T-cell (primary cell): ENCODE results near the gene EPB41L5. TPM values are rescaled to one million over a fixed set of nuclear protein-coding genes. Genes with fewer than 3 reads are reported as not detected.
A peak's percentile ranks its signal among the peaks of the same experiment; 100 is the strongest.

ENCODE experiments used
- ATAC-seq, 4 experiments: fragments of 200-7000 bp in 3 of 4; fragments of 150-1000 bp in 1 of 4; cut with Tn5 transposase; replicated peaks in 1 of 4; 1 replicate in 3 of 4; 2 replicates in 1 of 4; pipeline ENCODE4 v1.10.0; 2021; ENCODE audit warnings: moderate library complexity in 3 of 4, mild to moderate bottlenecking in 2 of 4, moderate number of reproducible peaks in 1 of 4
- CTCF ChIA-PET, 2 donors: fragments of 300-600 bp; sonication (Branson Sonifier 250); formaldehyde crosslinking; loops; one replicate each; lab custom pipeline; 2022; ENCODE audit warnings: antibody characterized with exemption in 2 of 2; lab: Charles Lee
- POLR2A ChIA-PET, 2 donors: fragments of 300-600 bp; sonication (Branson Sonifier 250); formaldehyde crosslinking; loops; one replicate each; lab custom pipeline; 2022; ENCODE audit warnings: antibody characterized with exemption in 2 of 2; lab: Charles Lee
- DNase-seq, 35 experiments: peaks; one replicate each; pipeline versions ENCODE4 v3.0.0 to v3.0.0-alpha.2; 2013 to 2023
- H3K27ac ChIP-seq: one replicate; pipeline ENCODE4 v1.5.1; 2013; ENCODE audit warnings: low read length
- H3K27me3 ChIP-seq, 2 experiments: replicated peaks in 1 of 2; 1 replicate in 1 of 2; 2 replicates in 1 of 2; pipeline versions ENCODE4 v1.6.1 to v1.7.0; 2013; ENCODE audit warnings: low read length in 1 of 2, mixed read lengths in 1 of 2; ENCODE audit not compliant: control insufficient read depth in 2 of 2, insufficient read depth in 2 of 2; ENCODE audit errors: extremely low read depth in 1 of 2
- H3K36me3 ChIP-seq, 2 donors: 1 replicate in 1 of 2; 2 replicates in 1 of 2; pipeline versions ENCODE4 v1.6.1 to v1.7.0; 2013; ENCODE audit warnings: low read length in 1 of 2; ENCODE audit not compliant: control insufficient read depth in 2 of 2, insufficient read depth in 1 of 2; ENCODE audit errors: extremely low read depth in 1 of 2
- H3K4me1 ChIP-seq, 2 experiments: 1 replicate in 1 of 2; 2 replicates in 1 of 2; pipeline versions ENCODE4 v1.6.1 to v1.7.0; 2013; ENCODE audit warnings: low read length in 2 of 2, mixed read lengths in 1 of 2; ENCODE audit not compliant: insufficient read depth in 2 of 2, control insufficient read depth in 1 of 2; ENCODE audit errors: extremely low read depth in 1 of 2
- H3K4me3 ChIP-seq, 2 donors: 1 replicate in 1 of 2; 2 replicates in 1 of 2; pipeline versions ENCODE4 v1.5.1 to v1.7.0; 2013; ENCODE audit warnings: mild to moderate bottlenecking in 2 of 2, low read length in 1 of 2, moderate library complexity in 1 of 2; ENCODE audit not compliant: control insufficient read depth in 1 of 2; ENCODE audit errors: extremely low read depth in 1 of 2
- H3K9me3 ChIP-seq: 2 replicates; pipeline ENCODE4 v1.7.0; 2013
- H3K27ac Mint-ChIP-seq, 2 donors: one replicate each; pipeline ENCODE4 v1.8.0; 2020 to 2021; ENCODE audit warnings: mild to moderate bottlenecking in 2 of 2, mixed read lengths in 2 of 2
- H3K27me3 Mint-ChIP-seq, 2 donors: one replicate each; pipeline ENCODE4 v1.8.0; 2021 to 2022; ENCODE audit warnings: mixed read lengths in 2 of 2
- H3K36me3 Mint-ChIP-seq: one replicate; pipeline ENCODE4 v1.8.0; 2021; ENCODE audit warnings: mixed read lengths
- H3K4me1 Mint-ChIP-seq, 3 donors: one replicate each; pipeline ENCODE4 v1.8.0; 2020 to 2022; ENCODE audit warnings: mixed read lengths in 3 of 3, mild to moderate bottlenecking in 1 of 3
- H3K4me3 Mint-ChIP-seq, 3 donors: one replicate each; pipeline ENCODE4 v1.8.0; 2020 to 2022; ENCODE audit warnings: mild to moderate bottlenecking in 3 of 3, mixed read lengths in 3 of 3, moderate library complexity in 3 of 3
- H3K9me3 Mint-ChIP-seq, 3 donors: one replicate each; pipeline ENCODE4 v1.8.0; 2020 to 2022; ENCODE audit warnings: mixed read lengths in 3 of 3
- WGBS: methylation state at CpG from one replicate; pipeline ENCODE4 v1.1.5; 2013; ENCODE audit warnings: missing lambda C conversion rate; ENCODE audit not compliant: insufficient coverage; 5-methylcytosine and 5-hydroxymethylcytosine counted together
- total RNA-seq, 35 experiments: library from RNA in 6 of 35; stranded (reverse) in 6 of 35; fragments of 120-200 nt in 1 of 35; gene quantifications; one replicate each; pipeline versions ENCODE4 v1.2.1 to v1.2.4 and lab custom pipeline; 2013 to 2026

Gene EPB41L5
- total RNA-seq, 5 donors from 2014 or later (not counting 1 experiment from before 2014, with no cell fraction given): 5.6 to 7.9 (median 6.0) TPM

- H3K36me3 Mint-ChIP-seq: peaks cover 8% of the 10 kb centered on the region
- H3K4me1 ChIP-seq: peaks cover 0 to 20% of the 10 kb centered on the region in 2 experiments
- CTCF ChIA-PET: interaction anchor here (0.6 to 2.9 kb wide), 11 partner anchors 21 to 571 kb away, joined by 3 to 35 read pairs (median 4); no protein-coding TSS in a partner anchor
- H3K36me3 ChIP-seq: no peaks in the 10 kb centered on the region
- WGBS: 33% methylated on average over 2 of the region's 3 CpGs
- H3K27ac ChIP-seq: no peak overlapping the region
- no peaks in the 10 kb centered on the region for H3K9me3 ChIP-seq
- H3K4me1 Mint-ChIP-seq: peaks cover 22 to 37% (median 26%) of the 10 kb centered on the region in 3 donors
- H3K9me3 Mint-ChIP-seq: peaks cover 0 to 9% (median 0%) of the 10 kb centered on the region in 3 donors
- H3K27ac Mint-ChIP-seq: peak overlapping the region; percentile 82 to 85
- peak overlapping the region; percentile 49 to 66 (median 59) for H3K4me3 Mint-ChIP-seq
- H3K27me3 Mint-ChIP-seq: no peaks in the 10 kb centered on the region
- ATAC-seq (peak; percentile 85 to 96 (median 95)), DNase-seq (peak in 3 of 35 experiments; percentile 2 to 59 (median 18))
- POLR2A ChIA-PET: interaction anchor here in 1 of 2 donors (1.1 kb wide), 1 partner anchor 67 kb away, joined by 3 read pairs; no protein-coding TSS in a partner anchor
- H3K27me3 ChIP-seq: no peaks in the 10 kb centered on the region
- peak overlapping the region in 1 of 2 donors; percentile 33 for H3K4me3 ChIP-seq
These were observed 96.5 kb downstream of the EPB41L5 start for GRCh38 chr2:120109186-120110061.

GRCh38 chr2:120110062-120110362 lies 97.1 kb downstream of the EPB41L5 start:
- Mint-ChIP-seq H3K27me3 (no peaks in the 10 kb centered on the region), H3K9me3 (peaks cover 0 to 9% (median 0%) of the 10 kb centered on the region in 3 donors), H3K4me1 (peaks cover 22 to 37% (median 26%) of the 10 kb centered on the region in 3 donors), H3K4me3 (peak overlapping the region in 1 of 3 donors; percentile 59), H3K27ac (peak overlapping the region; percentile 82 to 85), H3K36me3 (peaks cover 8% of the 10 kb centered on the region)
- Histone ChIP-seq H3K27ac (no peak overlapping the region), H3K4me1 (peaks cover 0 to 20% of the 10 kb centered on the region in 2 experiments), H3K27me3 (no peaks in the 10 kb centered on the region), H3K9me3 (no peaks in the 10 kb centered on the region), H3K4me3 (no peak overlapping the region), H3K36me3 (no peaks in the 10 kb centered on the region)
- 85% methylated on average over 3 of the region's 3 CpGs for WGBS
- CTCF ChIA-PET: interaction anchor here (0.6 to 2.9 kb wide), 12 partner anchors 20 to 574 kb away, joined by 3 to 35 read pairs (median 4); no protein-coding TSS in a partner anchor
- ATAC-seq (no peak), DNase-seq (no peak)
- POLR2A ChIA-PET: interaction anchor here in 1 of 2 donors (1.1 kb wide), 1 partner anchor 67 kb away, joined by 3 read pairs; no protein-coding TSS in a partner anchor

GRCh38 chr2:120110507-120110906 lies 97.6 kb downstream of the EPB41L5 start:
- ChIA-PET CTCF (interaction anchor here (0.7 to 2.9 kb wide), 12 partner anchors 20 to 574 kb away, joined by 3 to 35 read pairs (median 6); no protein-coding TSS in a partner anchor), POLR2A (interaction anchor here in 1 of 2 donors (1.1 kb wide), 1 partner anchor 66 kb away, joined by 3 read pairs; no protein-coding TSS in a partner anchor)
- peaks cover 0 to 9% (median 0%) of the 10 kb centered on the region in 3 donors for H3K9me3 Mint-ChIP-seq
- H3K4me1 Mint-ChIP-seq: peaks cover 22 to 37% (median 26%) of the 10 kb centered on the region in 3 donors
- DNase-seq (no peak), ATAC-seq (no peak)
- H3K4me1 ChIP-seq: peaks cover 0 to 20% of the 10 kb centered on the region in 2 experiments
- peak overlapping the region in 1 of 2 donors; percentile 45 for H3K27ac Mint-ChIP-seq
- no peak overlapping the region for H3K4me3 ChIP-seq
- WGBS: 93% methylated on average over 6 of the region's 6 CpGs
- no peaks in the 10 kb centered on the region for H3K27me3 Mint-ChIP-seq
- H3K9me3 ChIP-seq: no peaks in the 10 kb centered on the region
- H3K36me3 Mint-ChIP-seq: peaks cover 8% of the 10 kb centered on the region
- H3K36me3 ChIP-seq: no peaks in the 10 kb centered on the region
- no peaks in the 10 kb centered on the region for H3K27me3 ChIP-seq
- H3K27ac ChIP-seq: no peak overlapping the region
- no peak overlapping the region for H3K4me3 Mint-ChIP-seq

- CTCF ChIA-PET: interaction anchor here in 1 of 2 donors (0.7 kb wide), 1 partner anchor 567 kb away, joined by 10 read pairs; no protein-coding TSS in a partner anchor
- Histone ChIP-seq H3K27me3 (no peaks in the 10 kb centered on the region), H3K27ac (no peak overlapping the region), H3K9me3 (no peaks in the 10 kb centered on the region), H3K4me1 (peaks cover 0 to 20% of the 10 kb centered on the region in 2 experiments), H3K4me3 (no peak overlapping the region), H3K36me3 (no peaks in the 10 kb centered on the region)
- POLR2A ChIA-PET: no interaction called here
- WGBS: 93% methylated on average over 4 of the region's 5 CpGs
- ATAC-seq (no peak), DNase-seq (no peak)
- H3K9me3 Mint-ChIP-seq: peaks cover 0 to 9% (median 0%) of the 10 kb centered on the region in 3 donors
- no peak overlapping the region for H3K27ac Mint-ChIP-seq
- no peaks in the 10 kb centered on the region for H3K27me3 Mint-ChIP-seq
- peaks cover 5% of the 10 kb centered on the region for H3K36me3 Mint-ChIP-seq
- H3K4me3 Mint-ChIP-seq: no peak overlapping the region
- peaks cover 22 to 37% (median 26%) of the 10 kb centered on the region in 3 donors for H3K4me1 Mint-ChIP-seq
These were observed 98.3 kb downstream of the EPB41L5 start for GRCh38 chr2:120111193-120111592.

GRCh38 chr2:120118018-120118417 lies 105.1 kb downstream of the EPB41L5 start:
- no CpG with 5 or more reads among the region's 3 CpGs for WGBS
- H3K27me3 Mint-ChIP-seq: peaks cover 0 to 4% of the 10 kb centered on the region in 2 donors
- Histone ChIP-seq H3K4me1 (no peaks in the 10 kb centered on the region), H3K36me3 (no peaks in the 10 kb centered on the region), H3K4me3 (no peak overlapping the region), H3K27me3 (no peaks in the 10 kb centered on the region), H3K9me3 (no peaks in the 10 kb centered on the region), H3K27ac (no peak overlapping the region)
- no peak for DNase-seq
- H3K9me3 Mint-ChIP-seq: peaks cover 0 to 4% (median 0%) of the 10 kb centered on the region in 3 donors
- peaks cover 18% of the 10 kb centered on the region for H3K36me3 Mint-ChIP-seq
- ATAC-seq: no peak
- H3K4me3 Mint-ChIP-seq: no peak overlapping the region
- H3K4me1 Mint-ChIP-seq: no peaks in the 10 kb centered on the region
- ChIA-PET POLR2A (interaction anchor here in 1 of 2 donors (0.7 kb wide), 1 partner anchor 354 kb away, joined by 3 read pairs; no protein-coding TSS in a partner anchor), CTCF (interaction anchor here in 1 of 2 donors (0.6 kb wide), 1 partner anchor 59 kb away, joined by 3 read pairs; no protein-coding TSS in a partner anchor)
- H3K27ac Mint-ChIP-seq: no peak overlapping the region

- no peak overlapping the region for H3K27ac Mint-ChIP-seq
- Histone ChIP-seq H3K9me3 (no peaks in the 10 kb centered on the region), H3K27me3 (no peaks in the 10 kb centered on the region), H3K4me1 (no peaks in the 10 kb centered on the region), H3K27ac (no peak overlapping the region), H3K36me3 (no peaks in the 10 kb centered on the region), H3K4me3 (no peak overlapping the region)
- ATAC-seq (no peak), DNase-seq (no peak)
- H3K27me3 Mint-ChIP-seq: peaks cover 0 to 4% of the 10 kb centered on the region in 2 donors
- POLR2A ChIA-PET: interaction anchor here in 1 of 2 donors (0.7 kb wide), 1 partner anchor 354 kb away, joined by 3 read pairs; no protein-coding TSS in a partner anchor
- H3K9me3 Mint-ChIP-seq: peaks cover 0 to 4% (median 0%) of the 10 kb centered on the region in 3 donors
- WGBS: 100% methylated on average over 2 of the region's 4 CpGs
- H3K4me3 Mint-ChIP-seq: no peak overlapping the region
- CTCF ChIA-PET: interaction anchor here in 1 of 2 donors (0.6 kb wide), 1 partner anchor 560 kb away, joined by 4 read pairs; no protein-coding TSS in a partner anchor
- H3K4me1 Mint-ChIP-seq: no peaks in the 10 kb centered on the region
- peaks cover 18% of the 10 kb centered on the region for H3K36me3 Mint-ChIP-seq
These were observed 105.6 kb downstream of the EPB41L5 start for GRCh38 chr2:120118471-120118870.
